ENCODE measurements around the gene LY6G6D. TPM values are rescaled to one million over a fixed set of nuclear protein-coding genes. Genes with fewer than 3 reads are reported as not detected.

Gene LY6G6D
- total RNA-seq (not detected), polyA plus RNA-seq (not detected)

- H3K4me1 ChIP-seq (ENCODE audit: control insufficient read depth, insufficient read depth, low read length, poor library complexity, severe bottlenecking) = peaks cover 11% of the 10 kb centered on the region
- peak within 1 kb of the TSS in 2 of 3 donors; percentile 6 to 89 for H3K27ac Mint-ChIP-seq
- no peaks in the 10 kb centered on the region for H3K36me3 ChIP-seq (ENCODE audit: control insufficient read depth, insufficient read depth, low read length)
- H3K27me3 ChIP-seq (ENCODE audit: control insufficient read depth, insufficient read depth, low read length) = no peaks in the 10 kb centered on the region
- H3K4me3 ChIP-seq (ENCODE audit: low read depth, low read length) = no peak within 1 kb of the TSS
- H3K36me3 Mint-ChIP-seq = no peaks in the 10 kb centered on the region
- peaks cover 0 to 22% (median 10%) of the 10 kb centered on the region in 4 donors for H3K4me1 Mint-ChIP-seq
- no peak for DNase-seq
- no peak within 1 kb of the TSS for H3K4me3 Mint-ChIP-seq
- H3K27me3 Mint-ChIP-seq = peaks cover 5% of the 10 kb centered on the region
- no peak for ATAC-seq (ENCODE audit: low read depth in 2 of 2)
- no peaks in the 10 kb centered on the region for H3K9me3 Mint-ChIP-seq
- no peaks in the 10 kb centered on the region for H3K9me3 ChIP-seq (ENCODE audit: control insufficient read depth in 2 of 2, low read length in 2 of 2)
- H3K27ac ChIP-seq (ENCODE audit: insufficient read depth, low read length, poor library complexity, severe bottlenecking) = no peak within 1 kb of the TSS
These were observed at the start of gene LY6G6D for GRCh38 chr6:31715022-31715958. LY6G6D (plus strand) TSS chr6:31715348; CDS start chr6:31715356, 8 bp downstream.

- ATAC-seq (ENCODE audit: low read depth in 2 of 2) (peak; percentile 90 to 91), DNase-seq (peak; percentile 98 to 99 (median 98))
- Mint-ChIP-seq H3K4me3 (peak within 1 kb of the TSS; percentile 92 to 98 (median 94)), H3K9me3 (no peaks in the 10 kb centered on the region), H3K36me3 (peaks cover 39% of the 10 kb centered on the region), H3K4me1 (peaks cover 4 to 81% (median 50%) of the 10 kb centered on the region in 4 donors), H3K27me3 (no peaks in the 10 kb centered on the region), H3K27ac (peak within 1 kb of the TSS; percentile 98 to 100 (median 98))
- Histone ChIP-seq H3K27ac (ENCODE audit: insufficient read depth, low read length, poor library complexity, severe bottlenecking) (peak within 1 kb of the TSS; percentile 98), H3K36me3 (ENCODE audit: control insufficient read depth, insufficient read depth, low read length) (peaks cover 43% of the 10 kb centered on the region), H3K4me3 (ENCODE audit: low read depth, low read length) (peak within 1 kb of the TSS; percentile 98), H3K4me1 (ENCODE audit: control insufficient read depth, insufficient read depth, low read length, poor library complexity, severe bottlenecking) (peaks cover 50% of the 10 kb centered on the region), H3K27me3 (ENCODE audit: control insufficient read depth, insufficient read depth, low read length) (no peaks in the 10 kb centered on the region), H3K9me3 (ENCODE audit: control insufficient read depth in 2 of 2, low read length in 2 of 2) (no peaks in the 10 kb centered on the region)
These were observed 49.4 kb upstream of the LY6G6D start, which contains the start of gene CSNK2B for GRCh38 chr6:31665501-31666336. CSNK2B (plus strand) TSS chr6:31666080; CDS start chr6:31666832, 752 bp downstream.

GRCh38 chr6:31666337-31666965 is 48.7 kb upstream of the LY6G6D start:
- Mint-ChIP-seq H3K4me3 (peak overlapping the region; percentile 92 to 98 (median 94)), H3K4me1 (peaks cover 4 to 74% (median 45%) of the 10 kb centered on the region in 4 donors), H3K9me3 (no peaks in the 10 kb centered on the region), H3K27ac (peak overlapping the region; percentile 98 to 100 (median 98)), H3K27me3 (no peaks in the 10 kb centered on the region), H3K36me3 (peaks cover 40% of the 10 kb centered on the region)
- DNase-seq (no peak), ATAC-seq (ENCODE audit: low read depth in 2 of 2) (no peak)
- peaks cover 50% of the 10 kb centered on the region for H3K36me3 ChIP-seq (ENCODE audit: control insufficient read depth, insufficient read depth, low read length)
- H3K27ac ChIP-seq (ENCODE audit: insufficient read depth, low read length, poor library complexity, severe bottlenecking) = peak overlapping the region; percentile 98
- H3K27me3 ChIP-seq (ENCODE audit: control insufficient read depth, insufficient read depth, low read length) = no peaks in the 10 kb centered on the region
- peaks cover 43% of the 10 kb centered on the region for H3K4me1 ChIP-seq (ENCODE audit: control insufficient read depth, insufficient read depth, low read length, poor library complexity, severe bottlenecking)
- no peaks in the 10 kb centered on the region for H3K9me3 ChIP-seq (ENCODE audit: control insufficient read depth in 2 of 2, low read length in 2 of 2)
- H3K4me3 ChIP-seq (ENCODE audit: low read depth, low read length) = peak overlapping the region; percentile 79

- Mint-ChIP-seq H3K4me3 (peak within 1 kb of the TSS in 3 of 4 donors; percentile 26 to 72 (median 47)), H3K27me3 (no peaks in the 10 kb centered on the region), H3K27ac (peak within 1 kb of the TSS in 1 of 3 donors; percentile 56), H3K4me1 (peaks cover 4 to 43% (median 25%) of the 10 kb centered on the region in 4 donors), H3K36me3 (peaks cover 40% of the 10 kb centered on the region), H3K9me3 (no peaks in the 10 kb centered on the region)
- H3K27me3 ChIP-seq (ENCODE audit: control insufficient read depth, insufficient read depth, low read length) = no peaks in the 10 kb centered on the region
- H3K9me3 ChIP-seq (ENCODE audit: control insufficient read depth in 2 of 2, low read length in 2 of 2) = no peaks in the 10 kb centered on the region
- H3K4me1 ChIP-seq (ENCODE audit: control insufficient read depth, insufficient read depth, low read length, poor library complexity, severe bottlenecking) = peaks cover 15% of the 10 kb centered on the region
- ATAC-seq (ENCODE audit: low read depth in 2 of 2) (no peak), DNase-seq (no peak)
- peaks cover 58% of the 10 kb centered on the region for H3K36me3 ChIP-seq (ENCODE audit: control insufficient read depth, insufficient read depth, low read length)
- H3K4me3 ChIP-seq (ENCODE audit: low read depth, low read length) = no peak within 1 kb of the TSS
- H3K27ac ChIP-seq (ENCODE audit: insufficient read depth, low read length, poor library complexity, severe bottlenecking) = no peak within 1 kb of the TSS
These were observed 45.5 kb upstream of the LY6G6D start, which contains the start of gene LY6G5B for GRCh38 chr6:31669676-31670075. LY6G5B (plus strand) TSS chr6:31669976; CDS start chr6:31670951, 975 bp downstream.

GRCh38 chr6:31676322-31676903 is 38.7 kb upstream of the LY6G6D start:
- peak overlapping the region in 2 of 3 donors; percentile 38 to 93 for H3K27ac Mint-ChIP-seq
- Histone ChIP-seq H3K27me3 (ENCODE audit: control insufficient read depth, insufficient read depth, low read length) (no peaks in the 10 kb centered on the region), H3K4me1 (ENCODE audit: control insufficient read depth, insufficient read depth, low read length, poor library complexity, severe bottlenecking) (peaks cover 12% of the 10 kb centered on the region), H3K36me3 (ENCODE audit: control insufficient read depth, insufficient read depth, low read length) (peaks cover 20% of the 10 kb centered on the region), H3K27ac (ENCODE audit: insufficient read depth, low read length, poor library complexity, severe bottlenecking) (no peak overlapping the region), H3K9me3 (ENCODE audit: control insufficient read depth in 2 of 2, low read length in 2 of 2) (no peaks in the 10 kb centered on the region), H3K4me3 (ENCODE audit: low read depth, low read length) (no peak overlapping the region)
- no peaks in the 10 kb centered on the region for H3K27me3 Mint-ChIP-seq
- DNase-seq (no peak), ATAC-seq (ENCODE audit: low read depth in 2 of 2) (no peak)
- no peaks in the 10 kb centered on the region for H3K9me3 Mint-ChIP-seq
- peaks cover 0 to 28% (median 14%) of the 10 kb centered on the region in 4 donors for H3K4me1 Mint-ChIP-seq
- H3K36me3 Mint-ChIP-seq = peaks cover 12% of the 10 kb centered on the region
- H3K4me3 Mint-ChIP-seq = peak overlapping the region in 1 of 4 donors; percentile 64

GRCh38 chr6:31676904-31677303 is 38.2 kb upstream of the LY6G6D start:
- H3K4me3 Mint-ChIP-seq = peak overlapping the region in 1 of 4 donors; percentile 64
- H3K27me3 Mint-ChIP-seq = no peaks in the 10 kb centered on the region
- Histone ChIP-seq H3K27me3 (ENCODE audit: control insufficient read depth, insufficient read depth, low read length) (no peaks in the 10 kb centered on the region), H3K4me3 (ENCODE audit: low read depth, low read length) (no peak overlapping the region), H3K27ac (ENCODE audit: insufficient read depth, low read length, poor library complexity, severe bottlenecking) (no peak overlapping the region), H3K4me1 (ENCODE audit: control insufficient read depth, insufficient read depth, low read length, poor library complexity, severe bottlenecking) (peaks cover 16% of the 10 kb centered on the region), H3K9me3 (ENCODE audit: control insufficient read depth in 2 of 2, low read length in 2 of 2) (no peaks in the 10 kb centered on the region), H3K36me3 (ENCODE audit: control insufficient read depth, insufficient read depth, low read length) (peaks cover 16% of the 10 kb centered on the region)
- H3K36me3 Mint-ChIP-seq = peaks cover 12% of the 10 kb centered on the region
- DNase-seq = no peak
- H3K9me3 Mint-ChIP-seq = no peaks in the 10 kb centered on the region
- H3K4me1 Mint-ChIP-seq = peaks cover 0 to 33% (median 16%) of the 10 kb centered on the region in 4 donors
- H3K27ac Mint-ChIP-seq = peak overlapping the region in 2 of 3 donors; percentile 55 to 93
- ATAC-seq (ENCODE audit: low read depth in 2 of 2) = no peak

Data from CD4-positive, CD25-positive, alpha-beta regulatory T cell (primary cell).